Activated T-cell treated with anti-CD3 and anti-CD28 coated beads, Interleukin-2, amount 50 U/mL, for 72 hours (primary cell): ENCODE data around the gene C20orf96. TPM values are rescaled to one million over a fixed set of nuclear protein-coding genes. Genes with fewer than 3 reads are reported as not detected.

ENCODE experiments used
- ATAC-seq, 2 donors: fragments of 150-1000 bp; cut with Tn5 transposase; replicated peaks in 1 of 2; 2 replicates each; pipeline ENCODE4 v1.10.0; 2021; ENCODE audit warnings: moderate library complexity in 2 of 2, mild to moderate bottlenecking in 1 of 2
- DNase-seq, 2 donors: peaks; one replicate each; pipeline ENCODE4 v3.0.0; 2021 to 2022; ENCODE audit warnings: mixed read lengths in 1 of 2
- H3K27ac Mint-ChIP-seq: one replicate; pipeline ENCODE4 v1.8.0; 2022; ENCODE audit warnings: mild to moderate bottlenecking, moderate library complexity, mixed read lengths
- H3K27me3 Mint-ChIP-seq: one replicate; pipeline ENCODE4 v1.8.0; 2022; ENCODE audit warnings: low read depth, mixed read lengths
- H3K36me3 Mint-ChIP-seq, 2 donors: one replicate each; pipeline ENCODE4 v1.8.0; 2022; ENCODE audit warnings: mixed read lengths in 2 of 2, mild to moderate bottlenecking in 1 of 2; ENCODE audit not compliant: insufficient read depth in 2 of 2
- H3K4me1 Mint-ChIP-seq: one replicate; pipeline ENCODE4 v1.8.0; 2022; ENCODE audit warnings: low read depth, mixed read lengths
- H3K4me3 Mint-ChIP-seq, 2 donors: one replicate each; pipeline ENCODE4 v1.8.0; 2022; ENCODE audit warnings: mild to moderate bottlenecking in 2 of 2, mixed read lengths in 2 of 2, moderate library complexity in 2 of 2
- H3K9me3 Mint-ChIP-seq, 2 donors: one replicate each; pipeline ENCODE4 v1.8.0; 2022; ENCODE audit warnings: mixed read lengths in 2 of 2
- total RNA-seq, 2 donors: library from RNA; stranded (reverse); gene quantifications; one replicate each; pipeline ENCODE4 v1.2.3, GENCODE V29; 2022

The C20orf96 gene
- total RNA-seq, 2 donors from 2014 or later, result 6.4 to 9.4 TPM

- no peaks in the 10 kb centered on the region for H3K9me3 Mint-ChIP-seq
- peak; percentile 98 for DNase-seq
- H3K4me3 Mint-ChIP-seq, result peak within 1 kb of the TSS; percentile 89 to 91
- H3K4me1 Mint-ChIP-seq, result peaks cover 35% of the 10 kb centered on the region
- H3K27me3 Mint-ChIP-seq, result no peaks in the 10 kb centered on the region
- H3K36me3 Mint-ChIP-seq, result no peaks in the 10 kb centered on the region
- ATAC-seq, result peak; percentile 76 to 77
- peak within 1 kb of the TSS; percentile 27 for H3K27ac Mint-ChIP-seq
These were observed 34.7 kb upstream of the C20orf96 start, which contains the start of gene SOX12 for GRCh38 chr20:325045-325888. SOX12 (plus strand) TSS chr20:325552; CDS start chr20:325925, 373 bp downstream.

DNA sequence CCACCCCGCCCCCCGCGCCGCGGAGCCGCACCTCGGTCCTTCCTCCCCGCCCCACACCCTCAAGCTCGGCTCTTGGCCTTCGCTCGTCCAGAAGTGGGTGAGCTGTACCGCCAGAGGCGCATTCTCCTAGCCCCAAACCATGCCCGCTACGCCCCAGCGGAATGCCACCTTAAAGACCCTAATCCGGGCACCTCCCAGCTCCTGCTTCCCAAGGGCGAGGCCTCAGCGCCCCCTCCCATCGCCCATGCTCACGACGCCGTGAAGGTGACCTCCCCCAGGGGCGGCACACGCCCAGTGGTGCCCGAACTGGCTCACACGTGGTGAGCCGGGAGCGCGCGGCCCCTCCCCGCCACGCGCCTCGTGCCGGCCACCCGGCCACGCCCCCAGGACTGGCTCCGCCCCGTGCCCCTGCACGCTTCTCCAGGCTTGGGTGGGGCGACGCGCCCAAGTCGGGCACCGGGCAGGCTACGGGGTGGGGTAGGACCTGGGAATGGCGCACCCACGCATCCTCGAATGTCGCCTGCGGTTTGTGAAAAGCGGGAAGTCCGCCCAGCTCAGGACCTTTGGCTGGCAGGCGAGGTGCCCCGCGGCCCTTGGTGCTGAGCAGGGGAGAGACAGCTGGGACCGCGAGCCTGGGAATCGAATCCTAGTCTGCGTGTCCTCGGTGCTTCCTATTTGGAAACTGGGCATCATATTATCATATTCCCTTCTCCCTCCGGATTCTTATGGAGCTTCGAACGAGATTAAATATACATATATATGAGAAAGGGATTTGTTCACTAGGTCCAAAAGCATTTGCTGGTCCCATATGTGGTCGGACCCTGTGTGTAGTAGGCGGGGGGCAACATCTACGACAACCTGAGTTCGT lies 33.9 kb upstream of the C20orf96 start:
- Mint-ChIP-seq H3K27ac (peak overlapping the region; percentile 16), H3K9me3 (no peaks in the 10 kb centered on the region), H3K36me3 (no peaks in the 10 kb centered on the region), H3K4me1 (peaks cover 32% of the 10 kb centered on the region), H3K27me3 (no peaks in the 10 kb centered on the region), H3K4me3 (peak overlapping the region; percentile 89)
- DNase-seq, result peak; percentile 93
- peak; percentile 68 for ATAC-seq

DNA sequence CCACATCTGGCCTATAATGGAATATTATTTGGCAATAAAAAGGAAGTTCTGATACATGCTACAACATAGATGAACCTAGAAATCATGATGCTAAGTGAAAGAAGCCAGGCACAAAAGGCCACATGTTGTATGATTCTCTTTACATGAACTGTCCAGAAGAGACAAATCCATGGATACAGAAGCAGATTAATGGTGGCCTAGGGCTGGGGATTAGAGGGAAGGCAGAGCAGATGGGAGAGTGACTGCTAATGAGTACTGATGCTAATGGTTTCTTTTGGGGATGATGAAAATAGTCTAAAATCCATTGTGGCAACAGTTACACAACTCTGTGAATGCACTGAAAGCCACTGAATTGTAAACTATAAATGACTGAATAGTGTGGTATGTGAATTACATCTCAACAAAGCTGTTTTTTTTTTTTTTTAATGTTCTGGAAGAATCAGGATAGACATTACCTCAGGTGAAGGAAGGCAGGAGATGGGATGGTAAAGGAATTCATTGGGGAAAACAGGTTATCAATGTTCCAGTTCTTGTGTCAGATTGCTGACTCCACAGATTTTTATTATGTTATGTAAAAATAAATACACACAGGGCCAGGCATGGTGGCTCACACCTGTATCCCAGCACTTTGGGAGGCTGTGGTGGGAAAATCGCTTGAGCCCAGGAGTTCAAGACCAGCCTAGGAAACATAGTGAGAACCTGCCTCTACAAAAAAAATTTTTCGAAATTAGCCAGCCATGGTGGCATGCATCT lies 25.9 kb upstream of the C20orf96 start:
- peaks cover 0 to 2% of the 10 kb centered on the region in 2 donors for H3K36me3 Mint-ChIP-seq
- DNase-seq (no peak), ATAC-seq (no peak)
- H3K27ac Mint-ChIP-seq, result no peak overlapping the region
- peaks cover 3% of the 10 kb centered on the region for H3K4me1 Mint-ChIP-seq
- H3K27me3 Mint-ChIP-seq, result no peaks in the 10 kb centered on the region
- no peak overlapping the region for H3K4me3 Mint-ChIP-seq
- peaks cover 0 to 2% of the 10 kb centered on the region in 2 donors for H3K9me3 Mint-ChIP-seq

DNA sequence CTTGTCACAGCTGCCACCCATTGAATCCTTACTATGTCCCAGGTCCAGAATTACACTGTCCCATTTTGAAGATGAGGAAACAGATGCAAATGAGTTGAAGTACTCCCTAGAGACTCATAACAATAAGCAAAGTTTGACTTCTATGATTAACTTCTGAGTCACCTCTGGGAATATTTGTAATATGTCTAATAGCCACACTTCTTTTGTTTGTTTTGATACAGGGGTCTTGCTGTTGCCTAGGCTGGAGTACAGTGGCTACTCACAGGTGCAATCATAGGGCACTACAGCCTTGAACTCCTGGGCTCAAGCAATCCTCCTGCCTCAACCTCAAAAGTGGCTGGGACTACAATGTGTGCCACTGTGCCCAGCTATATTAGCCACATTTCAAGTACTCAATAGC lies 23.4 kb upstream of the C20orf96 start:
- no peak for DNase-seq
- Mint-ChIP-seq H3K36me3 (peaks cover 0 to 2% of the 10 kb centered on the region in 2 donors), H3K9me3 (peaks cover 0 to 2% of the 10 kb centered on the region in 2 donors), H3K4me3 (no peak overlapping the region), H3K4me1 (peaks cover 21% of the 10 kb centered on the region), H3K27ac (no peak overlapping the region), H3K27me3 (no peaks in the 10 kb centered on the region)
- no peak for ATAC-seq

- peaks cover 0 to 2% of the 10 kb centered on the region in 2 donors for H3K9me3 Mint-ChIP-seq
- ATAC-seq, result no peak
- H3K4me3 Mint-ChIP-seq, result no peak overlapping the region
- H3K36me3 Mint-ChIP-seq, result peaks cover 0 to 2% of the 10 kb centered on the region in 2 donors
- no peak overlapping the region for H3K27ac Mint-ChIP-seq
- H3K27me3 Mint-ChIP-seq, result no peaks in the 10 kb centered on the region
- no peak for DNase-seq
- H3K4me1 Mint-ChIP-seq, result peaks cover 21% of the 10 kb centered on the region
These were observed 22.9 kb upstream of the C20orf96 start for GRCh38 chr20:313402-313801.

- Mint-ChIP-seq H3K9me3 (peaks cover 0 to 2% of the 10 kb centered on the region in 2 donors), H3K4me1 (peaks cover 21% of the 10 kb centered on the region), H3K36me3 (peaks cover 0 to 2% of the 10 kb centered on the region in 2 donors), H3K4me3 (no peak overlapping the region), H3K27me3 (no peaks in the 10 kb centered on the region), H3K27ac (no peak overlapping the region)
- ATAC-seq, result no peak
- no peak for DNase-seq
These were observed 22.3 kb upstream of the C20orf96 start for GRCh38 chr20:312866-313265.

DNA sequence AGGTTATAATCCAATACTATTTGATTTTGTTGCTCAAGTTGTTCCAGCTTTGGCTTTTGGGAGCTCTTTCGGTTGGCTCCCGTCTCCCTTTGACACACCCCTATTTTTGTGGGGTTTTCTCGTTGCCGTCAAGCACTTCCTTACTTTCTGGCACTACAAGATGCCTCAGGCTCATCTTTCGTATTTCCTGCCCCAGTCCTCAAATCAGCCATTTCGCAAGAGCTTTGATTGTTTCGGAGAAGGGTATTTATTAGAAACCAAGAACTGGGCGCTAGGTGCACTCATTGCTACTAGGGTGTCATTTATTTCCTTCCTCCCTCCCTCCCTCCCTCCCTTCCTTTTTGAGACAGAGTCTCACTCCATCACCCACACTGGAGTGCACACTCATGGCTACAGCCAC lies 21.5 kb upstream of the C20orf96 start:
- Mint-ChIP-seq H3K9me3 (peaks cover 0 to 2% of the 10 kb centered on the region in 2 donors), H3K4me3 (no peak overlapping the region), H3K27ac (no peak overlapping the region), H3K36me3 (peaks cover 0 to 2% of the 10 kb centered on the region in 2 donors), H3K4me1 (peaks cover 21% of the 10 kb centered on the region), H3K27me3 (no peaks in the 10 kb centered on the region)
- ATAC-seq (no peak), DNase-seq (no peak)

DNA sequence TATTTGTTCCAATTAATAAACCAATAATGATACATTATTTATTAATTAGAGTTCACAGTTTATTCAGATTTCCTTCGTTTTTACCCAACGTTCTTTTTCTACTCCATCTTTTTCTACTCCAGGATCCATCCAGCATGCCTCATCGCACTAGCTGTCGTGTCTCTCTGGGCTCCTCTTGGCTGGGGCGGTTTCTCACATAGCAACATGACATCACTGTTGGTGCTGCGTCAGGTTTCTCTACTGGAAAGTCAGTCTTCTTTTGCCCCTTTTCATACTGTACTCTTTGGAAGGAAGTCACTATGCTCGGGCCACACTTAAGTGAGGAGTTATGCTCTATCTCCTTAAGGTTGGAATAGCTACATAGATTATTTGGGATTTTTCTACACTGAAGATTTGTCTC lies 21.1 kb upstream of the C20orf96 start:
- ATAC-seq (no peak), DNase-seq (no peak)
- Mint-ChIP-seq H3K36me3 (peaks cover 0 to 2% of the 10 kb centered on the region in 2 donors), H3K27ac (no peak overlapping the region), H3K4me1 (peaks cover 21% of the 10 kb centered on the region), H3K4me3 (peak overlapping the region; percentile 17 to 65), H3K27me3 (no peaks in the 10 kb centered on the region), H3K9me3 (peaks cover 1 to 2% of the 10 kb centered on the region in 2 donors)

GRCh38 chr20:310645-311044 lies 20.1 kb upstream of the C20orf96 start:
- H3K27ac Mint-ChIP-seq, result peak overlapping the region; percentile 55
- peaks cover 1 to 2% of the 10 kb centered on the region in 2 donors for H3K9me3 Mint-ChIP-seq
- peaks cover 0 to 2% of the 10 kb centered on the region in 2 donors for H3K36me3 Mint-ChIP-seq
- no peak for DNase-seq
- peak overlapping the region; percentile 83 to 89 for H3K4me3 Mint-ChIP-seq
- ATAC-seq, result no peak
- H3K4me1 Mint-ChIP-seq, result peaks cover 21% of the 10 kb centered on the region
- H3K27me3 Mint-ChIP-seq, result no peaks in the 10 kb centered on the region

- peak; percentile 91 to 94 for DNase-seq
- H3K4me1 Mint-ChIP-seq, result peaks cover 21% of the 10 kb centered on the region
- H3K9me3 Mint-ChIP-seq, result peaks cover 1 to 2% of the 10 kb centered on the region in 2 donors
- peak overlapping the region; percentile 83 to 89 for H3K4me3 Mint-ChIP-seq
- H3K27me3 Mint-ChIP-seq, result no peaks in the 10 kb centered on the region
- peaks cover 0 to 2% of the 10 kb centered on the region in 2 donors for H3K36me3 Mint-ChIP-seq
- peak overlapping the region; percentile 55 for H3K27ac Mint-ChIP-seq
- ATAC-seq, result peak; percentile 100
These were observed 19.5 kb upstream of the C20orf96 start for GRCh38 chr20:309841-310644.

- no peak for DNase-seq
- ATAC-seq, result no peak
- no peak overlapping the region for H3K27ac Mint-ChIP-seq
- peak overlapping the region in 1 of 2 donors; percentile 89 for H3K4me3 Mint-ChIP-seq
- no peaks in the 10 kb centered on the region for H3K27me3 Mint-ChIP-seq
- H3K4me1 Mint-ChIP-seq, result peaks cover 21% of the 10 kb centered on the region
- H3K36me3 Mint-ChIP-seq, result peaks cover 0 to 2% of the 10 kb centered on the region in 2 donors
- H3K9me3 Mint-ChIP-seq, result peaks cover 1 to 2% of the 10 kb centered on the region in 2 donors
These were observed 18.8 kb upstream of the C20orf96 start for GRCh38 chr20:309306-309840.
